GM19328 (cell line): Measurements from ENCODE around the gene LDB1.

Experiments
- ATAC-seq: cut with Tn5 transposase; IDR thresholded peaks from one replicate; pipeline ENCODE4 v1.9.1; 2021; ENCODE audit warnings: mild to moderate bottlenecking, moderate library complexity; ENCODE audit not compliant: unreplicated experiment

The LDB1 gene

DNA sequence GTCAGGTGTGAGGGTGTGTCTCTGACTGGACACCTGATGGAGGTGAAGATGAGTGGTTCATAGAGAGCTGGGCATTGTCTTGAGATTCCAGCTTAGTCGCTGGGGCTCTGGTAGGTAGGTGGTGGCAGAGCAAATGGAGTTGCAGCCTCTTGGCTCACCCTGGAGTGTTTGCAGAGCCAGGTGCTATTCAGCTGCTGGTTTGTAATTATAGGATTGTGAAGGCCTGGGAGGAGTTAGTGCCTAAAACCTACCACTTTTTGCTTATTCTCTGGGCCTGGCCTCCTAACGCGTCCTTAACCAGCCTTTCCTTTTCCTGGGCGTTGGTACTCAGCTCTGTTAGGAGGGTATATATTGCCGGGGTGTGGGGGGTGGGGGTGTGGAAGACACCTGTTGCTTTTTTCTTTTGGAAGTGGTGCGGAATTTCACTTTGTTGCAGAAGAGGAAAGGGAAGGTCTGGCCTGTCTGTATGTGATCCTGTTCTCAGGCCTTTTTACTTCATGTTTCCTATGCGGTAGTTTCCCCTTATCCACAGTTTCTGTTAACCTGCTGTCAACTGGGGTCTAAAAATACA lies 15.9 kb upstream of the LDB1 start:
- no peak for ATAC-seq

DNA sequence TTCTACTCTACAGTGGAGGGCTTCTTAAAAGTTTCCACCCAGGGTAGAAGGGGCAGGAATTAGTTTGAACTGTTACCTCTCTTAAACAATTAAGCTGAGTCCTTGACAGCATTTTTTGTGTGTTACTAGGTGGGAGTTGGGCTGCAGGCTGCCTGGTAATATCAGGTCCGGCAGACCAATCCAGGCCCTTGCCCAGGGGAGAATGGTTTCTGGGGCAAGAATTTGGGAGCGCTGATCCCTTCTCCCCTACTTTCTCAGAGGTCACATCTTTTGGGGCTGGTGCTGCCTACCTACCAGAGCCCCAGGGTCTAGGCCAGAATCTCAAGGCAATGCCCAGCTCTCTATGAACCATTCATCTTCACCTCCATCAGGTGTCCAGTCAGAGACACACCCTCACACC lies 14.2 kb upstream of the LDB1 start:
- no peak for ATAC-seq

DNA sequence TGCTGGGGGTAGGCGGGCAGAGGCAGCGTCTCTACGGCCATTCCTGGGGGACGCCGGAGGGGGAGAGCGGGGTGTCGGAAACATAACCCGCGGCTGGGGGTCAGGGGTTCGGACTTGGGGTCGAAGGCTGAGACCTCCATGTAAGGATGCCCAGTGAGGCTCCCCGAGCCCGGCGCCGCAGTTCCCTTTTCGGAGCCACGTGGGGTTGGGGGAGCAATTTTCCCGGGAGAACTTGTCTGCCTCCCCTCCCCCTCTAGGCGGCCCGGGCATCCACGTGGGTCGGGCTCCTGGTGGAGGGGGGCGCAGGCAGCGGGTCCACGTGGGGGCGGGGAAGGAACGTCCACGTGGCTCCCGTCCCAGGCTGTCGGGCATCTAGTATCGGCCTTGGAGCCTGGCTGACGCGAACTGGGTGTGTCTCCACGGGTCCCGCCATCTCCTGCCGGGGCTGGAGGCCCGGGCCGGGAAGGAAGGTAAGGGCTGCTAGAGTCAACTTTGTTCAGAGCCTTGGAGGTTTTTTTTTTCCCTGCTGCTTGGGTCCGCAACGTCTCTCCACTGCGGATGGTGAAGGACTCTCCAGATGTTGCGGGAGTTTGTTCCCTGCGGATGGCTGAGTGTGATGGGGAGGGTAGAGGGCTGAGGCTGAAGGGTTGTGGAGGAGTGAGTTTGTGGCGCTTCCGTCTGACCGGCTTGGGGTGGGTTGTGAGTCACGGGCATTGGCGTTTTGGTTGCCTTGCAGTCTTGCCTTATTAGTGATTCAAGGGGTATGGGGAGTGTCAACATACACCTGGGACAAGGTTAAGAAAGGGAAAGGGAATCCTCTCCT lies 13.4 kb upstream of the LDB1 start:
- no peak for ATAC-seq

GRCh38 chr10:102132563-102133372 lies 12.6 kb upstream of the LDB1 start, which contains the start of gene PPRC1:
PPRC1 (plus strand) TSS chr10:102133040; CDS start chr10:102133069, 29 bp downstream.
- ATAC-seq: peak; percentile 83

GRCh38 chr10:102132193-102132562 lies 12.0 kb upstream of the LDB1 start:
- no peak for ATAC-seq

- ATAC-seq: no peak
Observed at GRCh38 chr10:102131286-102132170, 11.4 kb upstream of the LDB1 start.

GRCh38 chr10:102123223-102123622 lies 3.1 kb upstream of the LDB1 start:
- no peak for ATAC-seq

- ATAC-seq: no peak
Observed at GRCh38 chr10:102122450-102122849, 2.3 kb upstream of the LDB1 start.

DNA sequence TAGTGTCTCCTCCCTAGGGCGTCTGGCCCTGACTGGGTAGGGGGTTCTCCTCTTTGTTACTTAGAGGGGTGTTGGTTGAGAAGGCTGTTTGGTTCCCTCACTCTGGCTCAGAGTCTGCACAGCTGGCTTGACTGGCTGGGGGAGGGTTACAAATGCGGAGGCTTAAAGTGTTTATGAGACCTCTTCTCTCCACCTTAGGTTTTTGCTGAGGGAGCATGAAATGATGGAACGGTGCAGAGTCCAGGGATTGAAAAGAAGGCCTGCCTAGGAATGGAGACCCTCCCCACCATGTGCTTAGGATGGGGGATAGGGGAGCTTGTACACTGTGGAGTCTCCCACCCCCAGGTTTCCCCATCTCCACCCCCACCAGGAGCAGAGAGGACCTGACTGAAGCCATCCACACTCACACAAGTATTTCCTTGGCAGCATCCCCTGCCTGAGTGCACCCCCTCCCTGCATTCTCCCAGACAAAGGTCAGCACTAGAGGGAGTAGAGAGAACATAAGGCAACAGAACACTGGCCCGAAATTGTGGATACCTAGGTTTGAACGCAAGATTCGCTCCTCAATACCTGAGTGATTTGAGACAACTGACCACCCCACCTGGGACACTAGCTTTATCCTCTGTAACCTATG lies 1.7 kb upstream of the LDB1 start:
- no peak for ATAC-seq

DNA sequence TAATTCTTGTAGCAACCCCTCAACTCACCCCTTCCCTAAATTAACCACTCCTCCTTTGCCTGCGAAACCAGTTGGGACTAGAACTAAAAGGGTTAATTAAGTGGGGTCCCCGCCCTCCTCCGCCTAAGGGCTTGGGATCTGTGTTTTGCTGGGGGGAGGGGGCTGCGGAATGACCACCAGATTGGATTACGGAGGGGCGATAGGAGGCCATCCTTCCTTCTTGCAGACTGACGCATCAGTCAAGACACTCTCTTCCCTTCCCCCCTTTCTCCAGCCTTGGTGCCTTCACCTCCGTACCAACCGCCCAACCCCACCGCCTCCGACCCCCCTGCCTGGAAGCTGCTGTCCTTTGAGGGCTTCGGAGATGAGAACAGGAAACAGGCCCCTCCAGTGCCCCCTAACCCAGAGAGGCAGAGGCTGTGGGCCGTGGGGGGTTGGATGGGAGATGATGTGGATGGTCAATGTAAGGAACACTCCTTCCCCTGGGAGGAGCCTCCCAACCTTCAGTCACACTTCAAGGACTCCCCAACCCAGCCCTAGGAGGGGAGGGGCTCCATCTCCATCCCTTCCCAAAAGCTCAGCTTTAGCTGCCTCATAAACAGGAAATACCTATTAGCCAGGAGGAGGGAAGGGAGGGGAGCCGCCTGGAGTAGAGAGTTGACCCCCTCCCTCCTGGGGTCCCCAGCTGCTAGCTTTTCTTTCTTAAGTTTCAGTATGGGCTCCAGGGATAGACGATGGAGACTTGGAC lies 997 bp upstream of the LDB1 start:
- no peak for ATAC-seq

GRCh38 chr10:102119417-102120141 lies 589 bp downstream of the LDB1 start:
- no peak for ATAC-seq

- no peak for ATAC-seq
Observed at GRCh38 chr10:102118867-102119266, 1.3 kb downstream of the LDB1 start.

- ATAC-seq: no peak
Observed at GRCh38 chr10:102117391-102118159, 2.6 kb downstream of the LDB1 start.

GRCh38 chr10:102116656-102117055 lies 3.5 kb downstream of the LDB1 start:
- no peak for ATAC-seq

DNA sequence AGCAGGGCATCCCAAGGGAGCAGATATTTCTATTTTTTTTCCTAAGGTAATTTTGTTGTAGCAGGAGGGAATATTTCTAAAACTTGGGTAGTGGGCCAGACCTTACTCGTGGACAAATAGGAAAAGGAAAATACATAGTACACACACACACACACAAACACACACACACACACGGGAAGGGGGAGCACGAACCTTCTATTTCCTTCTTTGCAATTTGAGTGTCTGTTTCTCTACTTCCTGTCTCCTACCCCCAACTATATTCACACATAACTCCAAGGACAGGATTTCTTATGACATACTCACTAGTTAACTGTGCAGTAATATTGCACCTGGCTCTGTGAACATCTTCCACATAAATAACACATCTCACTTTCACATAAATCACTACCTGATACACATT lies 4.4 kb downstream of the LDB1 start:
- no peak for ATAC-seq

DNA sequence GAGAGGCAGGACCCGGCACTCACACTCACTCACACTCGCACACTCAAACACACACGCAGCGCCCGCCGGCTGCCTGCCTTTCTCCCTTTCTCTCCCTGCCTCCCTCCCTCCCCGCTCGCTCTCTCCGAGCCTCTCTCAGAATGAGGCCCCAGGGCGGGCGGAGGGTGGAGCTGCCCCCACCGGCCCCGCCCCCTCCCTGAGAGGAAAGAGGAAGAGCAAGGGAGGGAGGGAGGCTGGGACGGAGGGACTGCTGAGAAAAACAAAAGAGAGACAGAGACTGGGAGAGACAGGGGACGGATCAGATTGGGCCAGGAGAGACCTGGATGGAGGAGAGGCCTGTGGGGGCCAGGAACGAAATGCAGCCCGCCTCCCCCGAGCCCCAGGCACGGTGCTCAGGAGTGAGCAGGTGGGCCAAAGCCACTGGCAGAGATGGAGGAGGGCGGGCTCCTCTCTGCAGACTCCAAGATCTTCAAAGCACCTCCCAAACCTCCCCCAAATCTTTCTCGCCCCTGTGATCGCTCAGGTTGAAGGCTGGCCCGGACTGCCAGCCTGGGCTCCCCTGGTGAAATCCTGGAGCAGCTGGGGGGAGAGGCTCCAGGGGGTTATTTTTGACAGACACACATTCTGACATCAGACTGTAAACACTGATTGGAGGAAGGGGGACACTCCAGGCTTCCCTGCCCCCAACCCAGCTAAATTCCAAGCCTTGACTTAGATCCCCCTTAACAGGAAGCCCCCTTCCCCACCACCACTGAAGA lies 5.1 kb downstream of the LDB1 start:
- peak; percentile 72 for ATAC-seq
